ENCODE data around the gene TMEM121.

DNA sequence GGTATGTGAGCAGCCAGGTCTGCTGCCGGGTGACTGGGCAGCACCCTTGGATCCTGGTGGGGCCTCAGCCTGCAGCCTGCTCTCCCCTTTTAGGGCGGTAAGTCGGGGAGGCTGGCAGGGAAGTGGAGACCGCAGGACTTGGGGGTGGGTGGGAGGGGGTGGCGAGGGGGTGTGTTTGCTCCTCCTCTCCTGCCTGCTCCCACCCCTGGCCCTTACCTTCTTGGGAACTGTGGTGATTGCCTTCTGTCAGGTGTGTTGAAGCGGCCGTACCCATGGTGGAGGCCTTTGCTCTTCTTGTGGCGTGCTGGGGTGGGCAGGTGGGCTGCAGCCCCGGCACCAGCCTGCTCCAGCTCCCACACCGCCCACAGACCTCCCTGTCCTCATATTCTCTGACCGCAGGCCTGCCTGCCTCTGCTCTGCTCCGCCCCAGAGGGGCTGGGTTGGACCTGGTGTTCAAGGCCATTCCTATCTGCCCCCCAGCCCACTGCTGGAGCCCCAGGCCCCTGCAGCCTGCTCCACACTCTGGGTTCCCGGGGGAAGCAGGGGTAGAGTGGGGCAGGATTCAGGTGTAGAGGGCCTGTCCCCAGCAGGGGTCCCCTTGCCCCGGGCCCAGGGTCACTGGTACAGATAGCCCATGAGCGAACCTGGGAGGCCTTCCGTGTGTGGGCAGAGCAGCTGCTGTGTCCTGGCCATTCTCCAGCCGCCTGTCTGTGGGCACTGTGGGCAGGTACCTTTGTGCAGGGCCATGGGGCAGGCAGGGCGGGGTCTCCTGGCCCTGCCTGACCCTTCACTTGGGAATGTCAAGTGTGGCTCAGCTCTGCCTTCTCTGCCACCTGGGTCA, 30.2 kb upstream of the TMEM121 start:
- no peak for TF ChIP-seq NFIC (IDR thresholded peaks at IDR 0.05; ENCODE audit: borderline replicate concordance)
- TF ChIP-seq CTCF (IDR thresholded peaks at IDR 0.05): no peak
- no peak for TF ChIP-seq EZH2phosphoT487 (IDR thresholded peaks at IDR 0.05; ENCODE audit: borderline replicate concordance, low read depth)
- TF ChIP-seq POLR2AphosphoS5 (IDR thresholded peaks at IDR 0.05; ENCODE audit: low read depth, low read length): no peak
- TF ChIP-seq USF1 (IDR thresholded peaks at IDR 0.05; ENCODE audit: borderline replicate concordance, low read depth): no peak
- no peak for TF ChIP-seq REST (IDR thresholded peaks at IDR 0.05; ENCODE audit: low read depth, low read length)
- TF ChIP-seq SIN3A (IDR thresholded peaks at IDR 0.05; ENCODE audit: borderline replicate concordance, low read depth, low read length): no peak

Measured in SK-N-SH (cell line).